Pancreas (tissue), 10 donors: Measurements from ENCODE around the gene COA6. TPM values are rescaled to one million over a fixed set of nuclear protein-coding genes. Genes with fewer than 3 reads are reported as not detected.

Source experiments
- ATAC-seq, 4 donors: fragments of 200-7000 bp; cut with Tn5 transposase; one replicate each; pipeline versions ENCODE4 v1.8.0 to v1.9.1; 2020; ENCODE audit warnings: mild to moderate bottlenecking in 4 of 4, moderate library complexity in 4 of 4
- DNase-seq, 6 donors: peaks; one replicate each; pipeline ENCODE4 v3.0.0-alpha.2; 2020
- FAIRE-seq: peaks from 2 replicates; lab custom pipeline; 2012; peaks lifted over from hg19 to GRCh38; lab: Jason Lieb, UNC
- H3K27ac ChIP-seq, 4 donors: fragments of 200-600 bp; sonication (generic); 1 replicate in 3 of 4; 2 replicates in 1 of 4; pipeline versions ENCODE4 v1.5.0 to v1.8.0; 2020
- H3K27me3 ChIP-seq, 4 donors: fragments of 200-600 bp; one replicate each; pipeline ENCODE4 v1.8.0; 2021
- H3K36me3 ChIP-seq, 3 donors: fragments of 200-600 bp; sonication (generic) in 1 of 3; one replicate each; pipeline versions ENCODE4 v1.5.0 to v1.8.0; 2020 to 2021
- H3K4me1 ChIP-seq, 3 donors: fragments of 200-600 bp; one replicate each; pipeline ENCODE4 v1.8.0; 2021
- H3K4me3 ChIP-seq, 4 donors: fragments of 200-600 bp; sonication (generic) in 2 of 4; one replicate each; pipeline versions ENCODE4 v1.5.0 to v1.8.0; 2020 to 2021
- H3K9me3 ChIP-seq, 4 donors: fragments of 200-600 bp; one replicate each; pipeline ENCODE4 v1.8.0; 2021
- WGBS, 2 donors: extraction: QIAGEN DNeasy Blood & Tissue Kit; methylation state at CpG; one replicate each; pipeline ENCODE4 v1.1.7; 2013; 5-methylcytosine and 5-hydroxymethylcytosine counted together
- intact Hi-C, 3 donors: fragments of 100-400 bp; cut with DNase I; formaldehyde crosslinking; loops; one replicate each; pipeline versions ENCODE4 v1.11.1 to v1.14.2; 2022
- polyA plus RNA-seq, 2 donors: library from polyadenylated mRNA; stranded (reverse); fragments of 200-250 nt; gene quantifications; one replicate each; pipeline ENCODE4 v1.2.3, GENCODE V29; 2013
- total RNA-seq, 6 donors: library from RNA; stranded (reverse); fragmentation: NEBNext Ultra II Directional in 4 of 6; extraction: Animal tissue kit (Norgen Biotek cat#: 25700) in 4 of 6; gene quantifications; one replicate each; pipeline versions ENCODE4 v1.2.1 to v1.2.4, GENCODE V29; 2021 to 2023
- TF ChIP-seq, protein P1 (sequence below), 4 donors: fragments of 200-600 bp; sonication (generic) in 3 of 4; IDR thresholded peaks; one replicate each; pipeline versions ENCODE4 v1.5.0 to v1.8.0; 2021; ENCODE audit warnings: antibody characterized with exemption in 4 of 4
- donor health status: healthy with polysubstance abuse.
- donor health status: DM: no; HTN: no; CAD: no; lungs with moderate emphysema.
- donor health status: DM: no; HTN: no; CAD: no.
- donor health status: control.
- donor health status: control.
- donor health status: Bipolar disorder and iron deficiency.
- donor health status: DM: yes; HTN: yes; CAD: no.
- donor health status: DM: no; HTN: no; CAD: no.
- donor health status: DM: no; HTN: no; CAD: no.
- donor health status: DM: yes; HTN: yes; CAD: no.

The COA6 gene
- total and polyA plus RNA-seq, 8 donors, result 6.4 to 23.6 (median 10.0) TPM

DNA sequence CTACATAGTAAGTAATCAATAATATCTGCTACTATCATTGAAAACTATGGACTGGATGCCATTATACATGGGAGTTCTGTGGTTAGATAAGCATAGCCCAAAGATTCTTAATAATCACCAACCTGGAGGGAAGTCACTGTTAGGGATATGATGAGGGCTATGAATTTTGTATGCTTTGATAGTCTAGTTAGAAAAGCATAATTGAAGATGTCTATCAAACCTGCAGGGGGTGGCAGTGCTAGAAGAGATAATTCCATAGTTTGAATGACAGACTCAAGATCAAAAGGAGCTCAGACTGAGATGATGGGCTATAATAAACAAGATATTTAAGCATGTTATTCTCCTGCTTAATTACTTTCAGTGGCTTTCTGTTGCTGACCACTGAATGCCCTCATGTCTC, 15.4 kb upstream of the COA6 start:
- H3K27ac ChIP-seq, result no peak overlapping the region
- intact Hi-C loops, result no loop called here
- DNase-seq (no peak), FAIRE-seq (no peak), ATAC-seq (no peak)
- TF ChIP-seq, protein P1, sequence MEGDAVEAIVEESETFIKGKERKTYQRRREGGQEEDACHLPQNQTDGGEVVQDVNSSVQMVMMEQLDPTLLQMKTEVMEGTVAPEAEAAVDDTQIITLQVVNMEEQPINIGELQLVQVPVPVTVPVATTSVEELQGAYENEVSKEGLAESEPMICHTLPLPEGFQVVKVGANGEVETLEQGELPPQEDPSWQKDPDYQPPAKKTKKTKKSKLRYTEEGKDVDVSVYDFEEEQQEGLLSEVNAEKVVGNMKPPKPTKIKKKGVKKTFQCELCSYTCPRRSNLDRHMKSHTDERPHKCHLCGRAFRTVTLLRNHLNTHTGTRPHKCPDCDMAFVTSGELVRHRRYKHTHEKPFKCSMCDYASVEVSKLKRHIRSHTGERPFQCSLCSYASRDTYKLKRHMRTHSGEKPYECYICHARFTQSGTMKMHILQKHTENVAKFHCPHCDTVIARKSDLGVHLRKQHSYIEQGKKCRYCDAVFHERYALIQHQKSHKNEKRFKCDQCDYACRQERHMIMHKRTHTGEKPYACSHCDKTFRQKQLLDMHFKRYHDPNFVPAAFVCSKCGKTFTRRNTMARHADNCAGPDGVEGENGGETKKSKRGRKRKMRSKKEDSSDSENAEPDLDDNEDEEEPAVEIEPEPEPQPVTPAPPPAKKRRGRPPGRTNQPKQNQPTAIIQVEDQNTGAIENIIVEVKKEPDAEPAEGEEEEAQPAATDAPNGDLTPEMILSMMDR (IDR thresholded peaks at IDR 0.05), result no peak
- no peaks in the 10 kb centered on the region for H3K36me3 ChIP-seq
- H3K4me1 ChIP-seq, result no peaks in the 10 kb centered on the region
- H3K27me3 ChIP-seq, result no peaks in the 10 kb centered on the region
- peak overlapping the region in 2 of 4 donors; percentile 37 to 40 for H3K4me3 ChIP-seq
- H3K9me3 ChIP-seq, result no peaks in the 10 kb centered on the region

DNA sequence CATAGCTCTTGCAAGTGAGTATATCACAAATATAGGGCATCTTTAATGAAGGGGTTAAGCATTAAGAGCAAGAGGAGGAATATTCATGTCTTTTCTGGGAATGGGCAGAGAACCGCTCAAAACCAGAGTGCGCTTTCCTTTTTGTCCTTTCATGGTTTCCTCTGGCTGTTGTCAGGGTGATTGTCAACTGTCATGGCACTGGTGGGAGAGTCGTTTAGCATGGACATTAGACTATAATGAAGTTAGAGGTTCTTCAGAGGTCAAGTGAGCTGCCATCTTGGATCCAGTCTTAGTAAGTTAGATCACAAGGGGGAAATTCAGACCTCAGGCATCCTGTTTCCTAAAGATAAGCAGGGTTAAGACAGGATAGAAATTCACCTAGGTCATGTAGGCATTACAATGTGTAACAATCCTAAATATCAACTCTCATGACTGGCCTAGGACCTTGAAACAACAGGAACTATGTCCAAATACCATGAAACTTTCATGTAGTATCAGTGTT, 12.1 kb upstream of the COA6 start:
- DNase-seq (no peak), FAIRE-seq (no peak), ATAC-seq (no peak)
- TF ChIP-seq, protein P1 (IDR thresholded peaks at IDR 0.05), result no peak
- Histone ChIP-seq H3K9me3 (no peaks in the 10 kb centered on the region), H3K27me3 (no peaks in the 10 kb centered on the region), H3K27ac (no peak overlapping the region), H3K4me1 (no peaks in the 10 kb centered on the region), H3K4me3 (no peak overlapping the region), H3K36me3 (no peaks in the 10 kb centered on the region)
- WGBS, 2 donors, result 82 to 89% methylated on average over 3 of the region's 3 CpGs
- intact Hi-C loops, result no loop called here

DNA sequence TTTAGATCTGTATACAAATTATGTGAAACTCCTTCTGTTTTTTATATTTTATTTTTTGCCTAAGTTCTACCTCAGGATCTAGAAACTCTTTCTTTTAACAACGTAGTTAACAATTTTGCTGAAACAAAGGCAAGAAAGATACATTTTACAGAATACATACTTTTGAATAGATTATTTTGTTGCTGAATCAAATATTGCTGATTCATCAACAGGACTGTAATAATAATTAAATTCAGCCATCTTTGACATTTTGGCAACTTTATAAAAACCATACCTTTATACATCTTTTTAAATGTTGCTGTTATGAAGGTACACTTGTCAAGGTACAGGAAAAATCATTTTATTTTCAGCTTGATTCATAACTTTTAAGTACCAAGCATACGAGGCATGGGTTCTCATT, 10.7 kb upstream of the COA6 start:
- DNase-seq (no peak), ATAC-seq (no peak), FAIRE-seq (no peak)
- Histone ChIP-seq H3K27ac (no peak overlapping the region), H3K36me3 (no peaks in the 10 kb centered on the region), H3K4me3 (no peak overlapping the region), H3K9me3 (no peaks in the 10 kb centered on the region), H3K27me3 (no peaks in the 10 kb centered on the region), H3K4me1 (no peaks in the 10 kb centered on the region)
- TF ChIP-seq, protein P1 (IDR thresholded peaks at IDR 0.05), result no peak
- intact Hi-C loops, result no loop called here
- WGBS, 2 donors, result 74 to 86% methylated on average over 2 of the region's 2 CpGs

DNA sequence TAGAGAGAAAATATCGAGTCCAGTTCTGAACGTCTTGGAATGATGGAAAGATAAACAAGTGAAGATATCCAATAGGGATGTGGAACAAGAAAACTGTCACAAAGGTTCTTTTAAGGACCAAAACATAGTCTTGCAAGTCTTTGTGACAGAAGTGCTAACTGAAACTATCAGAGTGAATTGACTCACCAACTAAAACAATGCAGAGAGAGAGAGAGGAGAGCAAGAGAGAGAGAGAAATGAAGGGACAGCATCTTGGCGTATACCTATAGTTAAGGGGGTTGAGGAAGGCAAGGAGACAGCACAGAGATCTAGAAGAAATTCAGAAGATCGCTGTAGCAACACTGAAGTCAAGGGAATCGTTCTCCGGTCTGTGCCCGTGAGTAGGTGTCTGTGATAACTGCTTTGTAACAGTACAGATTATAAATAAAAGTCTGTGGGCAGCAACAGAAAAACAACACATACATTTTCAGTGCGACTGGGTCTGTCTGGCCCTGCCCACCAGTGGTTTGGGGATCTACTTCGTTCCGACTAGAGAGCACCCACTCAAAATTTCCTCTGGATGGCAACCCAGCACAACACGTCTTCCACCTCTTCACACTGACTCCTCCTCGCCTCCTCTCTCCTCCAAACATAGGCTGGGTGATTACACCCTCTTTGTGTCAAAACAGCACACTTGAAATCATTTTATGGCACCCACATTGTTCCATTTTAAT, 4.8 kb upstream of the COA6 start:
- DNase-seq (no peak), FAIRE-seq (no peak), ATAC-seq (no peak)
- Histone ChIP-seq H3K4me3 (no peak overlapping the region), H3K27me3 (no peaks in the 10 kb centered on the region), H3K36me3 (no peaks in the 10 kb centered on the region), H3K27ac (no peak overlapping the region), H3K4me1 (peaks cover 10 to 14% (median 11%) of the 10 kb centered on the region in 3 donors), H3K9me3 (no peaks in the 10 kb centered on the region)
- intact Hi-C loops, result no loop called here
- TF ChIP-seq, protein P1 (IDR thresholded peaks at IDR 0.05), result no peak
- WGBS, 2 donors, result 70 to 75% methylated on average over 12 of the region's 12 CpGs

DNA sequence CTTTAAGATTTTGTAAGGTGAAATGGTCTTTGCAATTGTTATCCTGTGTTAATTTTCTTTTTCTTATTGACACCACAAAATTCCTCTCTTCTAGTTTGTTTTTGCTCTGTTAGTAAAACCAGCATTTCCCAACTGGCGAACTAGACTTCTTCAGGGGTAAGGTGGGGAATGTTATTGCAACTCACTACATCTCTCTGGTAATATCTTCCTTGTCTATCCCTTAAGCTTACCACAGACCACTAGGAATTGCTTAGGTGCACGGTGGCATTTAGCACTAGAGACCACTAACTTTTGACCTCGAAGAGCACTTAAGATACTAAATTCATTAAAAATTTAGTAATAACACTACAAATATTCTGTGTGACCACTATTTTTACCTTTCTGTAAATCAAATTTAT, 4.2 kb upstream of the COA6 start:
- Histone ChIP-seq H3K27ac (no peak overlapping the region), H3K4me1 (peaks cover 10 to 14% (median 11%) of the 10 kb centered on the region in 3 donors), H3K9me3 (no peaks in the 10 kb centered on the region), H3K4me3 (no peak overlapping the region), H3K36me3 (no peaks in the 10 kb centered on the region), H3K27me3 (no peaks in the 10 kb centered on the region)
- intact Hi-C loops, result no loop called here
- ATAC-seq (no peak), FAIRE-seq (no peak), DNase-seq (no peak)
- WGBS, 2 donors, result 73 to 74% methylated on average over 3 of the region's 3 CpGs
- TF ChIP-seq, protein P1 (IDR thresholded peaks at IDR 0.05), result no peak
